GM12872 (cell line): ENCODE results near the gene ATP6AP2.
A peak's percentile ranks its signal among the peaks of the same experiment; 100 is the strongest.

Experiments
- CTCF ChIP-seq: IDR thresholded peaks from 3 replicates; pipeline ENCODE4 v1.5.1; 2011; ENCODE audit warnings: low read depth, mild to moderate bottlenecking, low read length, moderate library complexity; ENCODE audit not compliant: insufficient read depth

Gene ATP6AP2

DNA sequence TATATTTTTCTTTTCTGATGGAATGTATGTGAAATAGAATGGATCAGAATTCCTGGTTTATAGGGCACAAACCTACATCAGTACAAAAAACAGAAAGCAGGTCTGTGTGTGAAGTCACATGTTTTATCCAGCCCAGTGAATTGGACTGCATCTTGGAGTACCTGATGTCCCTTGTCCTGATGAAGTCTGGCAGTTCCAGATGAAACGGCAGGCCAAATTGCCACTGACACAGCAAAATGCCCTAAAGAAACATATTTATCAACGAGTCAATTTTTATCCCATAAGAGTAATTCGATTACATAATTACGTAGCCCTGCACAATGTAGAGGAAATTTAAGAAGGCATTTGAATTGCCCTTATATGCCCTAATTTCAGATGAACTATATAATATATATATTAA is 37.8 kb upstream of the ATP6AP2 start:
- TF ChIP-seq CTCF: no peak

DNA sequence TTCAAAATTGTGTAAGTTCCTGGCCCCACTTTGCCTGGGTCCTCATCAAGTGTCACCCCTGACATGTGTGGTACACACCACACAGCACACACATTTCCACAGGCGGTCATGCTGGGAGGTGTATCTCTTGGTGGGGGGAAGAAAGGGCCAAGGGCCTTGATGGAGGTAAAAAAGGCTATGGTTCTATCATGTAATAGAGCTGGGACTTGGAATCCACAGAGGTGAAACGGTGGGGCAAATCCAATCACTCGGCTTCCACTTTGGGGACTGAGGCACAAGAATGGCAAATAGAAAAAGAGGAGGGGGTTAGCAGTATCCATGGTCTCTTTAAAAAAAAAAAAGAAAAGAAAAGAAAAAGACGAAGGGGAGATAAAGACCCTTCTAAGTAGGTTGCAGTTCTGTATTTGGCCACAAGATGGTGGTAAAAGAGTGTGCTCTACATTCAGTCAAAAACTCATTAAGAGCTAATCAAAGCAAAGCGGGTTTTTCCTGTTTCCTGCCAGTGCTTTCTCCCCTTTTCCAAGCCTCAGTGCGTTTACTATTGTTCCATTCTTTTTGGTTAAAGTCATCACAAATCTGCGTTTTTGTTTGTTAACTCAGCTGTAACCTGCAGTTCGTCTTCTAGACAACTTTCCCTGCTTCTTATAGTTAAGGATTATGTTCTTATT is 37.0 kb upstream of the ATP6AP2 start:
- peak; percentile 79 for TF ChIP-seq CTCF

DNA sequence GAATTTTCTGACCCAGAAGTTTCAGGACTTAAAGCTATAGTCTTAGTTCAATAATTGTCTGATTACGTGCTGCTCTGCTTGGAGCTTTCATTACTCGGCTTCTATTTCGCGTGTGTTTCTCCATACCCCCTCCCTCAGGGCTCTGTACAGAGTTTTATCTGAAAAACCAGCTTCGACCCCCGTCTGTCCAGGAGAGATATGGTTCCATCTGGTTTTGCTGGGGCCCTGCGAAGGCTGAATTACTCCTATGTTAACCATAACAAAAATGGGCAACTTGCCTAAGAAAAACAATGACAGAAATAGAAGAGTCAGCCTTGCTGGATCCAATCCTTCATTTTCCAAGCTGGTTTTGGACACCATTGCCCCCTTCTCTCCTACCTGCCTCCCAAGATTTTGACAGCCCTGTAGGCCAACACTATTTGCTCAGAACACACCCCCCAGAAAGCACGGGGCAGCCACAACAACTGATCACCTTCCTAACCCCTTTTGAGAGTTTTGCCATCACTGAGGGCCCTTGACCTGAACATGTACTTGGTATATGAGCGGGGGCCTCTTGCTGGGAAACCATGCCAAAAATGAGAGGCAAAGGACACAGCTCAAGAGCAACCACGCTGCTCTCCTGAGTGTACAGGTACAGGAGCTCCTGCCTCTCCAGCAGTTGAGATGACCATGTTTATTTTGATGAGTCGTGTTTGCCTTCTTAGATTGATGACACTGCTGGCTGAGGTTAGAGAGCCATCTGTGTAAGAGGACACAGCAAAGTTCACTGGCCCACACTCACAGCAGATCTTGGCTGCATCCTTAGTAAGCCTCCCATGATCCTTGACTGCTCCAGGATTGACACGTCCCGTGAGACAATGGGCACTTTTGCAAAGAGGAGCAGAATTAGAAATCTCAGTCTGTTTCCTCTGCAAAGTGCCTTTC is 36.2 kb upstream of the ATP6AP2 start:
- TF ChIP-seq CTCF: no peak

DNA sequence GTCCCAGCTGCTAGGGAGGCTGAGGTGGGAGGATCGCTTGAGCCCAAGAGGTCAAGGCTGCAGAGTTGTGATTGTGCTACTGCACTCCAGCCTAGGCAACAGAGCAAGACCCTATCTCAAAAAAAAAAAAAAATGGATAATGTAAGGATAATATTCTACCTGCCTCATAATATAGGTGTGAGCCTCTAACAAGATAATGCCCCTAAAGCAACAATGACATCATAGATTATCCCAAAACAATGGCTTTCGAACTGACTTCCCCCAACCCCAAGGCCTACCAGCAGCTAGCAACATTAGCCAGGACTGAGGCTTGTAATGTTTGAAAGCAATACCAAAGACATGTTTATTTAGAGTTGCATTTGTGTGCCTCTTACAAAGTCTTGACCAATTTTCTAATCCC is 33.9 kb upstream of the ATP6AP2 start:
- no peak for TF ChIP-seq CTCF

- TF ChIP-seq CTCF: no peak
These were observed 30.7 kb upstream of the ATP6AP2 start for GRCh38 chrX:40550066-40550465.

- TF ChIP-seq CTCF: 0 out of 3 replicates have a peak, but pooled peaks have one; percentile 10
These were observed 28.0 kb upstream of the ATP6AP2 start for GRCh38 chrX:40552768-40553167.

DNA sequence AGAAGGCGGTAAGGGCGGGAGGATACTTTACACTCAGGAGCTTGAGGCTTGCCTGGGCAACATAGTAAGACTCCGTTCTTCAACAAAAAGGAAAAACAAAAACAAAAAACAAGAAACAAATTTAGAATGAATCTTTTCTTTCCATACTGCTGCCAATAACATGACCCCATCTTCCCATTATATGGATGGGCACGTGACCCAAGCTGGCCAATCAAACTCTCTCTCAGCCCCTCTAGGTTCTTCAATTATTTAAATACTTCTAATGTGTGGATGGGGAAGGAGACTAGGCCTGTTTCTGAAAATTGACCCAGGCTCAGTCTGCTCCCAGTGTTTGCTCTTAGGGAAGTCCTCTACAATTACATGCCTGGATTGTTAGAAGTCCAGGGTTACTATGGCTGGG is 22.2 kb upstream of the ATP6AP2 start:
- no peak for TF ChIP-seq CTCF
